MM.1S (cell line): ENCODE measurements around the gene FAM43A.

Source experiments
- EZH2 ChIP-seq: fragments of 300-600 bp; sonication (generic); optimal IDR thresholded peaks from 2 replicates; pipeline ENCODE3; 2017; ENCODE audit warnings: low read depth, mild to moderate bottlenecking, antibody characterized with exemption, low read length, mixed read lengths
- TF ChIP-seq, protein P1 (sequence below): fragments of 300-600 bp; sonication (generic); IDR thresholded peaks from 2 replicates; pipeline ENCODE4 v1.5.1; 2016; ENCODE audit warnings: antibody characterized with exemption, low read length, mixed read lengths

DNA sequence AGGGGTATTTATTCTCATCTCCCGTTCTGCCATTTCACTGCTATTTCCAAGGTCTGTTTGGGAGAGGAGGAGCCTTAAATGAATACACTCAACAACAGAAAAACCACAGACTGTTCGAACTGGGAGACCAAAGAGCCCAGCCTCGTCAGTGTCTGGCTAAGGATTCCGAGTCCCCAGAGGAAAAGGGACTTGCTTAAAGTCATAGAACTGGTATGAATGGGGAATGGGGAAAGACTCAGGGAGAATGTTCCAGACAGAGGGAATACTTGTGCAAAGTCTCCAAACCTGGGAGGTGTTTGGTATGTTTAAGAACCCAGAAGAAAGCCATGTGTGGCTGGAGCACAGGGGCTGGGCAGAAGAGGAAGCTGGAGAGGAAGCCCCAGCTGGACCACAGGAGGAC, 46.9 kb downstream of the FAM43A start:
- no peak for TF ChIP-seq EZH2
- TF ChIP-seq, protein P1, sequence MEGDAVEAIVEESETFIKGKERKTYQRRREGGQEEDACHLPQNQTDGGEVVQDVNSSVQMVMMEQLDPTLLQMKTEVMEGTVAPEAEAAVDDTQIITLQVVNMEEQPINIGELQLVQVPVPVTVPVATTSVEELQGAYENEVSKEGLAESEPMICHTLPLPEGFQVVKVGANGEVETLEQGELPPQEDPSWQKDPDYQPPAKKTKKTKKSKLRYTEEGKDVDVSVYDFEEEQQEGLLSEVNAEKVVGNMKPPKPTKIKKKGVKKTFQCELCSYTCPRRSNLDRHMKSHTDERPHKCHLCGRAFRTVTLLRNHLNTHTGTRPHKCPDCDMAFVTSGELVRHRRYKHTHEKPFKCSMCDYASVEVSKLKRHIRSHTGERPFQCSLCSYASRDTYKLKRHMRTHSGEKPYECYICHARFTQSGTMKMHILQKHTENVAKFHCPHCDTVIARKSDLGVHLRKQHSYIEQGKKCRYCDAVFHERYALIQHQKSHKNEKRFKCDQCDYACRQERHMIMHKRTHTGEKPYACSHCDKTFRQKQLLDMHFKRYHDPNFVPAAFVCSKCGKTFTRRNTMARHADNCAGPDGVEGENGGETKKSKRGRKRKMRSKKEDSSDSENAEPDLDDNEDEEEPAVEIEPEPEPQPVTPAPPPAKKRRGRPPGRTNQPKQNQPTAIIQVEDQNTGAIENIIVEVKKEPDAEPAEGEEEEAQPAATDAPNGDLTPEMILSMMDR, result no peak
